ENCODE data around the gene OR5C1. TPM values are rescaled to one million over a fixed set of nuclear protein-coding genes. Genes with fewer than 3 reads are reported as not detected.

OR5C1 gene
- total and polyA plus RNA-seq, 2 of the 13 experiments (the other 11 are each of a cell fraction or from before 2014, with no cell fraction given) = not detected

- TF ChIP-seq ZNF512B (CRISPR knock-in tag; IDR thresholded peaks at IDR 0.05; ENCODE audit: borderline replicate concordance) = no peak
- no peak for TF ChIP-seq ZNF7 (CRISPR knock-in tag; IDR thresholded peaks at IDR 0.05)
- TF ChIP-seq ZNF709 (CRISPR knock-in tag; IDR thresholded peaks at IDR 0.05) = no peak
- no peak for TF ChIP-seq ZEB1 (IDR thresholded peaks at IDR 0.05; ENCODE audit: insufficient replicate concordance, low read depth)
- no peak for TF ChIP-seq ATF5 (CRISPR knock-in tag; IDR thresholded peaks at IDR 0.05; ENCODE audit: low read depth)
Observed at GRCh38 chr9:122789256-122790046, 718 bp downstream of the OR5C1 start (continued).

- WGBS (ENCODE audit: low lambda C conversion rate) = 22% methylated on average over 5 of the region's 5 CpGs
- TF ChIP-seq NFE2 (CRISPR knock-in tag; IDR thresholded peaks at IDR 0.05) = no peak
- no peak for TF ChIP-seq CREB3 (CRISPR knock-in tag; IDR thresholded peaks at IDR 0.05)
- no peak for TF ChIP-seq ZBTB37 (CRISPR knock-in tag; IDR thresholded peaks at IDR 0.05)
- no peak for TF ChIP-seq ZNF331 (CRISPR knock-in tag; IDR thresholded peaks at IDR 0.05)
- TF ChIP-seq SMC3 (IDR thresholded peaks at IDR 0.05; ENCODE audit: low read length) = no peak
- no peak for TF ChIP-seq ZNF496 (CRISPR knock-in tag; IDR thresholded peaks at IDR 0.05; ENCODE audit: insufficient replicate concordance)
- TF ChIP-seq KLF11 (CRISPR knock-in tag; IDR thresholded peaks at IDR 0.05) = no peak
- no peak for TF ChIP-seq ZNF18 (CRISPR knock-in tag; IDR thresholded peaks at IDR 0.05; ENCODE audit: insufficient replicate concordance)
- no peak for TF ChIP-seq ZMAT3 (CRISPR knock-in tag; conservative IDR thresholded peaks at IDR 0.05)
Observed at GRCh38 chr9:122791872-122792669, 3.3 kb downstream of the OR5C1 start.

More at GRCh38 chr9:122791872-122792669, 3.3 kb downstream of the OR5C1 start:
- no peaks in the 10 kb centered on the region for H3K79me2 ChIP-seq (ENCODE audit: insufficient read depth, low read length)
- BruUV-seq (replicated peaks) = no TSS peak
- no peaks in the 10 kb centered on the region for H3K27me3 ChIP-seq (ENCODE audit: control insufficient read depth in 1 of 2, insufficient read depth in 2 of 2, low read length in 2 of 2)
- CTCF ChIA-PET (ENCODE audit: low intra/inter-chr PET ratio, low total read pairs) = no interaction called here
- DNase-seq (ENCODE audit: low spot score) (no peak), ATAC-seq (no peak), FAIRE-seq (no peak)
- no peak overlapping the region for H2AFZ ChIP-seq (ENCODE audit: low read length)
- no peak overlapping the region for H3K4me3 ChIP-seq (replicated peaks in 1 of 3; ENCODE audit: insufficient read depth in 1 of 3, low read depth in 2 of 3, low read length in 3 of 3)
- H3K36me3 ChIP-seq (replicated peaks in 1 of 2; ENCODE audit: control insufficient read depth in 1 of 2, insufficient read depth in 2 of 2, low read length in 2 of 2) = no peaks in the 10 kb centered on the region
- in situ Hi-C loops (cut with HindIII; ENCODE audit: extremely low pct_ligation_motif_present, low pct_unique_long_range_greater_than_20kb) (no loop called here), intact Hi-C loops (cut with micrococcal nuclease; ENCODE audit: unreplicated experiment) (no loop called here)
- no peak overlapping the region for H3K9ac ChIP-seq (ENCODE audit: insufficient read depth, low read depth, low read length)
- POLR2A ChIA-PET = no interaction called here
- H3K4me2 ChIP-seq (ENCODE audit: low read depth, low read length) = no peak overlapping the region
- no peak overlapping the region for H3K27ac ChIP-seq (ENCODE audit: extremely low read length, insufficient read depth, low read length)
- H3K9me3 ChIP-seq (ENCODE audit: low read length) = no peaks in the 10 kb centered on the region
- H4K20me1 ChIP-seq (ENCODE audit: insufficient read depth, low read length) = no peaks in the 10 kb centered on the region
- no peaks in the 10 kb centered on the region for H3K4me1 ChIP-seq (ENCODE audit: insufficient read depth, low read length)
